Measurements from ENCODE around the gene DIP2A. TPM values are rescaled to one million over a fixed set of nuclear protein-coding genes. Genes with fewer than 3 reads are reported as not detected.

DIP2A gene
- total and polyA plus RNA-seq, 3 donors from 2014 or later = 42.5 to 104 (median 94.3) TPM

DNA sequence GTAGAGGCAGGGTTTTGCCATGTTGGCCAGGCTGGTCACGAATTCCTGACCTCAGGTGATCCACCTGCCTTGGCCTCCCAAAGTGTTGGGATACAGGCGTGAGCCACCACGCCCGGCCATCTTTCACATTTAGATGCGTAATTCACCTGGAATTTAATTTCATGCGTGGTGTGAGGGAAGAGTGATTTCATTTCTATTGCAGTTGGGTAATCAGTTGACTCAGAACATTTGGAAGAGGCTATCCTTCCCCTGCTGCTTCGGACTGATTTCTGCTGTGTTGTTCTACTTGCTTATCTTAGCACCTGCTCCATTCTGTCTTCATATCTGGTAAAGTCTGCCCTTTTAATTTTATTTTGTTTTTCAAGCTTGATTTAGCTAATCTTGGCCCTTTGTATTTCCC lies 19.1 kb downstream of the DIP2A start:
- intact Hi-C loops (cut with DNase I; ENCODE audit: low total_unique reads) = no loop called here
- TF ChIP-seq, protein P1, sequence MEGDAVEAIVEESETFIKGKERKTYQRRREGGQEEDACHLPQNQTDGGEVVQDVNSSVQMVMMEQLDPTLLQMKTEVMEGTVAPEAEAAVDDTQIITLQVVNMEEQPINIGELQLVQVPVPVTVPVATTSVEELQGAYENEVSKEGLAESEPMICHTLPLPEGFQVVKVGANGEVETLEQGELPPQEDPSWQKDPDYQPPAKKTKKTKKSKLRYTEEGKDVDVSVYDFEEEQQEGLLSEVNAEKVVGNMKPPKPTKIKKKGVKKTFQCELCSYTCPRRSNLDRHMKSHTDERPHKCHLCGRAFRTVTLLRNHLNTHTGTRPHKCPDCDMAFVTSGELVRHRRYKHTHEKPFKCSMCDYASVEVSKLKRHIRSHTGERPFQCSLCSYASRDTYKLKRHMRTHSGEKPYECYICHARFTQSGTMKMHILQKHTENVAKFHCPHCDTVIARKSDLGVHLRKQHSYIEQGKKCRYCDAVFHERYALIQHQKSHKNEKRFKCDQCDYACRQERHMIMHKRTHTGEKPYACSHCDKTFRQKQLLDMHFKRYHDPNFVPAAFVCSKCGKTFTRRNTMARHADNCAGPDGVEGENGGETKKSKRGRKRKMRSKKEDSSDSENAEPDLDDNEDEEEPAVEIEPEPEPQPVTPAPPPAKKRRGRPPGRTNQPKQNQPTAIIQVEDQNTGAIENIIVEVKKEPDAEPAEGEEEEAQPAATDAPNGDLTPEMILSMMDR (IDR thresholded peaks at IDR 0.05) = no peak
- no peak for TF ChIP-seq POLR2A (IDR thresholded peaks at IDR 0.05)
- H3K9me3 ChIP-seq = no peaks in the 10 kb centered on the region
- H3K4me1 ChIP-seq = no peaks in the 10 kb centered on the region
- H3K4me3 ChIP-seq = no peak overlapping the region
- 95 to 97% methylated on average over 7 of the region's 7 CpGs for WGBS, 2 donors
- H3K27me3 ChIP-seq = no peaks in the 10 kb centered on the region
- H3K36me3 ChIP-seq (ENCODE audit: low read depth, missing control alignments) = no peaks in the 10 kb centered on the region
- H3K27ac ChIP-seq = no peak overlapping the region
- no peak for DNase-seq

DNA sequence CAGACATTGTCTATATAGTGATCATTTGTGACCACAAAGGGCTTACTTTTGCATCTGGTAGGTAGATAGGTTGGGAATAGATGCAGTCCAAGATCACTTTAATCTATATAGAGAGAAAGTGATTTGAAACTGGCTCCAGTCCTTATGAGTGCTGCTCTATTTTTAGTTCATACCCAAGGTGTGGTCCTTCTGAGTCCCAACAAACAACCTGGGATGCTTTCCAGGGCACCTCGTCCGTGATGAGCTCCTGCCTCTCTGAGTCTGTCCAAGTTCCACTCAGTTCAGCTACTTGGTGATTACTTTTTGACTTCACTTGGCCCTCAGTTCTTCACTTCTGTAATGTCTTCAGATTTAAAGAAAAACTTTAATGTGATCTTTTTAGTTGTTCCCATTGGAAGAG lies 20.2 kb downstream of the DIP2A start:
- Histone ChIP-seq H3K4me3 (no peak overlapping the region), H3K9me3 (no peaks in the 10 kb centered on the region), H3K4me1 (no peaks in the 10 kb centered on the region), H3K27ac (no peak overlapping the region), H3K27me3 (no peaks in the 10 kb centered on the region), H3K36me3 (ENCODE audit: low read depth, missing control alignments) (no peaks in the 10 kb centered on the region)
- TF ChIP-seq POLR2A (IDR thresholded peaks at IDR 0.05) = no peak
- TF ChIP-seq, protein P1 (IDR thresholded peaks at IDR 0.05) = no peak
- intact Hi-C loops (cut with DNase I; ENCODE audit: low total_unique reads) = no loop called here
- 58 to 70% methylated on average over 2 of the region's 2 CpGs for WGBS, 2 donors
- DNase-seq = no peak

DNA sequence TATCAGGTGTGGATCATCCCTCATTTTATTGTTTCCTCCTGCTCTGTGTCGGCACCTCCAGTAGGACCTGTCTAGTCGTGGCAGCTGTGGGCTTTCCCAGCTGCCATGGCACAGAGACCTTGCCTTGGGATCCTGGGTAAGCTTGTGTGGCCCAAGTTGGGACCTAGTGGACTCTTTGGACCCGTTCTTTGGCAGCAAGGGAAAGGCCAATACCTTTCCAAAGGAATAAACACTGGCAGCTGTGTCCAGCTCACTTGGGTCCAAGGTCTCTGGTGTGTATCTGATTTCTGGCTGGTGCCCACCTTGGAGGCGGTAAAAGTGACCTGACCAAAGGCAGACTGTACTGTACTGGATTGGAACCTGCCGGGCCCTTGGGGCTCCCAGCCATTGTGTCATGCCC lies 21.8 kb downstream of the DIP2A start:
- 82 to 93% methylated on average over 4 to 5 of the region's 5 CpGs for WGBS, 2 donors
- intact Hi-C loops (cut with DNase I; ENCODE audit: low total_unique reads) = no loop called here

DNA sequence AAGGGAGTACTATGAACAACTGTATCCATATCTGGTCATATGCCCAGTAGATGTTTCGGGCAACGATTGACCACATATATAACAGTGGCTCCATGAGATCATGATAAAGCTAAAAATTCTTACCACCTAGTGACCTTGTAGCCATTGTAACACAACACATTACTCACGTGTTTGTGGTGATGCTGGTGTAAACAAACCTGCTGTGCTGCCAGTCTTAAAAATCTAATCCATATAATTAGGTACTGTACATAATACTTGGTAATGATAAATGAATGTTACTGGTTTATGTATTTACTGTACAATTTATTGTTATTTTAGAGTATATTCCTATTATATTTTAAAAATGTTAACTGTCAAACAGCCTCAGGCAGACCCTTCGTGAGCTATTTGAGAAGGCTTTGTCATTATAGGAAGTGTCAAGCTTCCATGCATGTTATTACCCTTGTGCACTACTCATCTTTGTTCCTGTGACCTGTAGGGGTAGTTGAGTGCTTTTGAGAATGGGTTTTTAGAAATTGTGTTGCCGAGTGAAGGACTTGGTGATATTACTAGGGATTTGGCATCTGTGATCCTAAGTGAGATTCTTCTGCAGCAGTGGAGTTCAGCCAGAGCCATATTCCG lies 23.6 kb downstream of the DIP2A start:
- no peaks in the 10 kb centered on the region for H3K4me1 ChIP-seq
- TF ChIP-seq, protein P1 (IDR thresholded peaks at IDR 0.05) = no peak
- TF ChIP-seq POLR2A (IDR thresholded peaks at IDR 0.05) = no peak
- H3K27me3 ChIP-seq = no peaks in the 10 kb centered on the region
- no peak overlapping the region for H3K4me3 ChIP-seq
- intact Hi-C loops (cut with DNase I; ENCODE audit: low total_unique reads) = no loop called here
- H3K27ac ChIP-seq = no peak overlapping the region
- WGBS, 2 donors = 89 to 91% methylated on average over 6 of the region's 6 CpGs
- H3K36me3 ChIP-seq (ENCODE audit: low read depth, missing control alignments) = no peaks in the 10 kb centered on the region
- no peaks in the 10 kb centered on the region for H3K9me3 ChIP-seq
- DNase-seq = no peak

More for the DNA sequence above, 21.8 kb downstream of the DIP2A start:
- Histone ChIP-seq H3K27ac (no peak overlapping the region), H3K36me3 (ENCODE audit: low read depth, missing control alignments) (no peaks in the 10 kb centered on the region), H3K9me3 (no peaks in the 10 kb centered on the region), H3K4me1 (no peaks in the 10 kb centered on the region), H3K27me3 (no peaks in the 10 kb centered on the region), H3K4me3 (no peak overlapping the region)
- TF ChIP-seq POLR2A (IDR thresholded peaks at IDR 0.05) = no peak
- TF ChIP-seq, protein P1 (IDR thresholded peaks at IDR 0.05) = no peak
- DNase-seq = no peak

DNA sequence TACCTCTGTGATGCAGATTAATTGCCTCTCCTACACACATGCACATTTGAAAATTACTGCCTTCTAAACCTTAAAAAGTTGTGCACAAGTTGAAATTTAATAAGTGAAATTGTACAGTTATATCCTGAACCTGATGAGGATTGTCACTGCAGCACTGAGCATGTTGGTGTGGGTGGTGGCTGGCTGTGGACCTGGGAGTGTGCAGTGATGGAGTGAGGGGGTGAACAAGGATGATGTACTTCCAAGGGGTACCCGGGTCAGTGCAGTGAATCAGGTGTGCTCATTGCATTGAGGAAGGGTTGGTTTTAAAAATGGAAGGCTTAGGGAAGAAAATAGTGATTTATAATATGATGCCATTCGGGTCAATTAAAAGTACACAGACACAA lies 24.1 kb downstream of the DIP2A start:
- DNase-seq = no peak
- intact Hi-C loops (cut with DNase I; ENCODE audit: low total_unique reads) = no loop called here
- Histone ChIP-seq H3K4me1 (no peaks in the 10 kb centered on the region), H3K27me3 (no peaks in the 10 kb centered on the region), H3K9me3 (no peaks in the 10 kb centered on the region), H3K36me3 (ENCODE audit: low read depth, missing control alignments) (no peaks in the 10 kb centered on the region), H3K27ac (no peak overlapping the region), H3K4me3 (no peak overlapping the region)
- TF ChIP-seq, protein P1 (IDR thresholded peaks at IDR 0.05) = no peak
- no peak for TF ChIP-seq POLR2A (IDR thresholded peaks at IDR 0.05)
- WGBS, 2 donors = 86 to 88% methylated on average over 2 of the region's 2 CpGs
